ENCODE results near the gene CELF3.

The CELF3 gene

DNA sequence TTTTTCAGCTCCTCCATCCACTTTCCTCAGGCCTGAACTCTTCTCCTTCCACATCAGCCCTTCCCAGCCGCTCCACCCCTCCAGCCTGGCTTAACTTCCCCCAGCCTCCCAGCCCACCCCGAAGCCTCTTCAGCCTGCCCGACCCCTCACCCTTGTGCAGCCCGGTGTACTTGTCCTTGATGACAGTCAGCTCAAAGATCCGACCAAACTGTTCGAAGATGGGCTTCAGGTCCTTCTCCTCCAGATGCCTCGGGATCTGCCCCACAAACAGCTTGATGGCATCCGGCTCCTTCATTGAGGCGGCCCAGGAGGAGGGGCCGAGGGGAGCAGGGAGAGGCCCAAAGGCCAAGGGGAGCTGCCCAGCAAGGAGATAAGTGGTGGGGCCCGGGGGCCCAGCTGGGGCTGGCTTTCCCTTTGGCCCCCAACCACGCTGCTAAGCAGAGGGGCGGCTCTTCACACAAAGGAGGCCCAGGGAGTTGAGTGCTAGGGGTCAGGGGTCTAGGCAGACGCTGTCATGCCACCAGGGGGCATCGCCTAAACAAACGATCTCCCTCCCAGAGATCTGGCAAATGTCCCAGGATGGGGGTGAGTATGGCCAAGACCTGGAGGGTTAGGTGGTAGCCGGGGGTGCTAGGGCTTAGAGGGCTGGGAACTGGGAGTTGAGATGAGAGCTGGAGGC is 738 bp downstream of the CELF3 start:
- TF ChIP-seq, protein P1, sequence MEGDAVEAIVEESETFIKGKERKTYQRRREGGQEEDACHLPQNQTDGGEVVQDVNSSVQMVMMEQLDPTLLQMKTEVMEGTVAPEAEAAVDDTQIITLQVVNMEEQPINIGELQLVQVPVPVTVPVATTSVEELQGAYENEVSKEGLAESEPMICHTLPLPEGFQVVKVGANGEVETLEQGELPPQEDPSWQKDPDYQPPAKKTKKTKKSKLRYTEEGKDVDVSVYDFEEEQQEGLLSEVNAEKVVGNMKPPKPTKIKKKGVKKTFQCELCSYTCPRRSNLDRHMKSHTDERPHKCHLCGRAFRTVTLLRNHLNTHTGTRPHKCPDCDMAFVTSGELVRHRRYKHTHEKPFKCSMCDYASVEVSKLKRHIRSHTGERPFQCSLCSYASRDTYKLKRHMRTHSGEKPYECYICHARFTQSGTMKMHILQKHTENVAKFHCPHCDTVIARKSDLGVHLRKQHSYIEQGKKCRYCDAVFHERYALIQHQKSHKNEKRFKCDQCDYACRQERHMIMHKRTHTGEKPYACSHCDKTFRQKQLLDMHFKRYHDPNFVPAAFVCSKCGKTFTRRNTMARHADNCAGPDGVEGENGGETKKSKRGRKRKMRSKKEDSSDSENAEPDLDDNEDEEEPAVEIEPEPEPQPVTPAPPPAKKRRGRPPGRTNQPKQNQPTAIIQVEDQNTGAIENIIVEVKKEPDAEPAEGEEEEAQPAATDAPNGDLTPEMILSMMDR (IDR thresholded peaks at IDR 0.05; ENCODE audit: borderline replicate concordance, control extremely low read depth, extremely low read depth, insufficient read depth, missing control alignments) = no peak
- in situ Hi-C loops (cut with MboI; ENCODE audit: low sequenced_read_pairs, unreplicated experiment) = no loop called here
- no peak for DNase-seq (ENCODE audit: low spot score)

DNA sequence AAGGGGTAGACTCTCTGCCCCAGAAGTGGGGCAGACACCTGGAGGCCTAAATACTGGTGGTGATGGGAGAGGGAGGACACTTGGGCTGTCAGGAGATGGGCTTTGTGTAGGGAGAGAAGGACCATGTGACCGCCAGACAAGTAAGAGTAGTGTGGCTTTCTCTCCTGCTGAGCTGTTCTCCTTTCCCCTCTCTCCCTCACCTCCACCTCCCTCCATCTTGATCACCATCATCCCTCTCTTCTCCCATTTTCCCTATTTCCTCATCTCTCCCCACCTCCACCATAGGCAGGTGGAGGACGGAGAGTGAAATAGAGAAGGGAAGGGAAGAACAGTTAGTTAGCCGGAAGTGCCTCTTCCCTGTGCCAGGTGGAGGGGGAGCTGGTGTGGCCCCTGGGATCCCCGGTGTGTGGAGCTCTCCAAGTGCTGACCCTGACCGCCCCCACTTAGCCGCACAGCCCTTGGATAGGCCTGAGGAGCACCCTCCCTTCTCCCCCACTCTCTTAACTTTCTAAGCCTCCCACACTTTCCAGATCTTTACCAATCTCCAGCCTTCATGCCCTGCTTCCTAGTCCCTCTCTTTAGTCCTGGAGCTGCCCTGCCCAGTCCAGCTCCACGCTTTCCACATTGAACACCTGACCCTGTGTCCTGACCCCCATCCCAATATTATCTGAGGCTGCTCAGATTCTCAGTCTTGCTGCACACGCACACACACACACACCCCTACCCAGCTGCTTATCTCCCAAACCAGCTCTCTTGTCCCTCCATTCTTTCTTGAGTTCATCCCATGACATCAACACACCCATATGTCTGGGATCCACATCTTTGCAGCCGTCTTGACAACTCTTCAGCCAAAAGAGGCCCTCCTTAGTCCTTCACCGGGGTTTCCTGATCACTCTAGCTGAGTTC is 1.5 kb downstream of the CELF3 start:
- in situ Hi-C loops (cut with MboI; ENCODE audit: low sequenced_read_pairs, unreplicated experiment) = no loop called here
- no peak for DNase-seq (ENCODE audit: low spot score)
- TF ChIP-seq, protein P1 (IDR thresholded peaks at IDR 0.05; ENCODE audit: borderline replicate concordance, control extremely low read depth, extremely low read depth, insufficient read depth, missing control alignments) = no peak

DNA sequence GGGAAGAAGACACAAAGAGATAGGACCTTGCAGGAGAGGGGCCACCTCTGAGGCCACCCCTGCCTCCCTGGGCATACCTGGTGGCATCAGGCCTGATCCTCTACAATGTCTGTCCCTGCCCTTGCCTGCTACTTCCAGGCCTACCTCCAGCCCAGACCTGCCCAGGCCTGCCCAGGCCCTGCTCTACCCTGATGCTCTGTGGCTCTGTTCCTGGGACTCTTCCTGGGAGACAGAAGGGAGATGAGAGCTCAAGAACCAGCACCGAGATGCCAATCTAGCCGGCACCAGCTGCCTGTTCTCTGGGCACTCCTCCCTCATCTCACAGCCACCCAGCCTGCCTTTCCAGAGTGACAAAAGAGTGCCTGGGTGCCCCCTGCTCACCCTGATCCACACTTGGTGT is 2.7 kb downstream of the CELF3 start:
- in situ Hi-C loops (cut with MboI; ENCODE audit: low sequenced_read_pairs, unreplicated experiment) = no loop called here
- TF ChIP-seq, protein P1 (IDR thresholded peaks at IDR 0.05; ENCODE audit: borderline replicate concordance, control extremely low read depth, extremely low read depth, insufficient read depth, missing control alignments) = no peak
- DNase-seq (ENCODE audit: low spot score) = no peak

DNA sequence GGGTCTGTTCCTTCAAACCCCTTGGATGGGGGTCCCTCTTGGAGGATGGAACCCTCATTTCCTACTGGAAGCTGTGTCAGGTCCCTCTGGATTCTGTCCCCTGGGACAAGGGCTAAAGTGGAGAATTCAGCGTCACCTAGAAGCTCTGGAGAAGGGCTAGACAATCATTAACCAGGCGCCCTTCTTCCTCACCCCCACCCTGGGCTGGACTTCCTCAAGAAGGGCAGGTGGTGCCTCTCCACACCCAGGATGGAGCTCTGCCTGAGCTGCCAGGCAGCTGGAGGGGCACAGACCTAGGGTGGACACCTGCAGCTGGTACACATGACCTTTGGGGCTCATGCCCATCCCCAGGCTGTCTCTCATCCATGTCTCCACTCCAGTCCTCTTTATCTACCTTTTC is 3.6 kb downstream of the CELF3 start:
- in situ Hi-C loops (cut with MboI; ENCODE audit: low sequenced_read_pairs, unreplicated experiment) = no loop called here
- no peak for DNase-seq (ENCODE audit: low spot score)
- TF ChIP-seq, protein P1 (IDR thresholded peaks at IDR 0.05; ENCODE audit: borderline replicate concordance, control extremely low read depth, extremely low read depth, insufficient read depth, missing control alignments) = no peak

DNA sequence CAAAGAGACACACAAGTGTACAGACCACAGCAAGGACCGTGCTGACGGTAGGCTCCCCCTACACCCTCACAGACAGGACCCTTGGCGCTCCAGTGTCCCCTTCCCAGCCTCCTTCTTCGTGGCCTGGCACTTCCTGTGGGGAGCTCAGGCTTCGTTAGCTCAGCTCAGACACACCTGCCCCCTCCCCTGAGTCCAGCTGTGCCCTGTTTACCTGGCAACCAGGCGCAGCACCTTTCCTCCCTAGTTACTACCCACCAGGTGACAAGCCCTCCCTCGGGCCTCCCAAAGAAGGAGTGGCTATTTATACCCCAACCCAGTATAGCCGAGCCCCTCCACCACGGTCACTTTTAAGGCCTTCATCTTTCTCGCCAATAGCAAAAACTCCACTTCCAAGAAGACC is 4.7 kb downstream of the CELF3 start:
- TF ChIP-seq, protein P1 (IDR thresholded peaks at IDR 0.05; ENCODE audit: borderline replicate concordance, control extremely low read depth, extremely low read depth, insufficient read depth, missing control alignments) = no peak
- no peak for DNase-seq (ENCODE audit: low spot score)
- in situ Hi-C loops (cut with MboI; ENCODE audit: low sequenced_read_pairs, unreplicated experiment) = no loop called here

DNA sequence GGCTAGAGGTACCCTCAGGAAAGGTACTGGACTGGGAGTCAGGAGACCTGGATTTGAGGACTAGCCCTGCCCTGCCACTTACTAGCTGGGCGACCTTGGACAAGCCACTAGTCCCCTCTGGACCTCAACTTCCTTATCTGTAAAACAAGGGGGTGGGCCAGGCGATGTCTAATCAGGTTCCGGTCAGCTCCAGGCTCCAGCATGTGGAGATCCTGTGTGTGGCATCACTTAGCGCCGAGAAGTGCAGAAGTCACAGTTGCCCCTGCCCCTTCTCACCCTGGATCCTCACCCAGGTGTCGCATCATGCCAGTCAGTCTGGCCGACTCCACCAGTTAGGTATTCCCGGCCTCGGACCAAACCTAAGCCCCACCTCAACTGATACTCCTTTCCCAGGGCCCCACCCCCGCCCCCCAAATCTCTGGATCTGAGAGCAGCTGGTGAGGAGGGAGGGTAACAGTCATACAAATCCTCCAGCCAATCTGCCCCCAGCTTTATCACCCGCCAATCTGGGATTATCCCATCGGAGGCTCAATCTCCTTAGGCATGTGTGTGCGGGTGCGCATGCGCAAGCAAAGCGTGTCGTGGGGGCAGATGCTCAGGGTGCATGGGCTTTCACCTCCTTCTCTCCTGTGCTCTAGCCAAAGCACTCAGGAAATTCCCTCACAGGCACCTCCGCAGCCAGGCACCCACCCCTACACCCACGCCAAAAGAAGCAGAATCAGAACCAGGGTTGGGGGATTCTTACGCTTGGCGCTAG is 5.4 kb downstream of the CELF3 start:
- in situ Hi-C loops (cut with MboI; ENCODE audit: low sequenced_read_pairs, unreplicated experiment) = no loop called here
- no peak for DNase-seq (ENCODE audit: low spot score)
- TF ChIP-seq, protein P1 (IDR thresholded peaks at IDR 0.05; ENCODE audit: borderline replicate concordance, control extremely low read depth, extremely low read depth, insufficient read depth, missing control alignments) = no peak
